Measurements from ENCODE around the gene MT3.

Gene MT3

GRCh38 chr16:56593573-56594291 lies 4.4 kb downstream of the MT3 start:
- H4K20me1 ChIP-seq (ENCODE audit: insufficient read depth, low read length, poor library complexity, severe bottlenecking), result no peaks in the 10 kb centered on the region
- H2AFZ ChIP-seq (ENCODE audit: low read length), result no peak overlapping the region
- H3K4me3 ChIP-seq (ENCODE audit: low read length, poor library complexity, severe bottlenecking), result no peak overlapping the region
- H3K79me2 ChIP-seq (ENCODE audit: insufficient read depth, low read length), result no peaks in the 10 kb centered on the region
- no peaks in the 10 kb centered on the region for H3F3A ChIP-seq (ENCODE audit: low read depth)
- no peaks in the 10 kb centered on the region for H3K36me3 ChIP-seq (ENCODE audit: insufficient read depth, low read length)
- H3K4me1 ChIP-seq (ENCODE audit: insufficient read depth, low read length, poor library complexity, severe bottlenecking), result peaks cover 5% of the 10 kb centered on the region
- H3K9me3 ChIP-seq (ENCODE audit: insufficient read depth, low read depth, low read length), result no peaks in the 10 kb centered on the region
- no peak overlapping the region for H3K4me2 ChIP-seq (ENCODE audit: low read depth, low read length, poor library complexity, severe bottlenecking)
- TF ChIP-seq CTCF (conservative IDR thresholded peaks at IDR 0.05; ENCODE audit: low read length), result no peak
- TF ChIP-seq EZH2phosphoT487 (IDR thresholded peaks at IDR 0.05; ENCODE audit: borderline replicate concordance), result no peak
- no peaks in the 10 kb centered on the region for H3K9me2 ChIP-seq (replicated peaks; ENCODE audit: low read depth, low read length)
- H3K9ac ChIP-seq (ENCODE audit: low read depth, low read length, poor library complexity, severe bottlenecking), result no peak overlapping the region
- H3K27me3 ChIP-seq (ENCODE audit: insufficient read depth, low read length, poor library complexity, severe bottlenecking), result no peaks in the 10 kb centered on the region

GRCh38 chr16:56594292-56594619 lies 4.9 kb downstream of the MT3 start:
- Histone ChIP-seq H3K4me2 (ENCODE audit: low read depth, low read length, poor library complexity, severe bottlenecking) (no peak overlapping the region), H2AFZ (ENCODE audit: low read length) (no peak overlapping the region), H4K20me1 (ENCODE audit: insufficient read depth, low read length, poor library complexity, severe bottlenecking) (no peaks in the 10 kb centered on the region), H3F3A (ENCODE audit: low read depth) (no peaks in the 10 kb centered on the region), H3K9ac (ENCODE audit: low read depth, low read length, poor library complexity, severe bottlenecking) (no peak overlapping the region), H3K4me3 (ENCODE audit: low read length, poor library complexity, severe bottlenecking) (no peak overlapping the region), H3K9me3 (ENCODE audit: insufficient read depth, low read depth, low read length) (no peaks in the 10 kb centered on the region), H3K79me2 (ENCODE audit: insufficient read depth, low read length) (no peaks in the 10 kb centered on the region), H3K4me1 (ENCODE audit: insufficient read depth, low read length, poor library complexity, severe bottlenecking) (peaks cover 5% of the 10 kb centered on the region), H3K9me2 (replicated peaks; ENCODE audit: low read depth, low read length) (no peaks in the 10 kb centered on the region), H3K36me3 (ENCODE audit: insufficient read depth, low read length) (no peaks in the 10 kb centered on the region), H3K27me3 (ENCODE audit: insufficient read depth, low read length, poor library complexity, severe bottlenecking) (no peaks in the 10 kb centered on the region)
- TF ChIP-seq EZH2phosphoT487 (IDR thresholded peaks at IDR 0.05; ENCODE audit: borderline replicate concordance) (no peak), CTCF (conservative IDR thresholded peaks at IDR 0.05; ENCODE audit: low read length) (no peak)

GRCh38 chr16:56600398-56600999 lies 11.2 kb downstream of the MT3 start:
- H3K4me1 ChIP-seq (ENCODE audit: insufficient read depth, low read length, poor library complexity, severe bottlenecking), result no peaks in the 10 kb centered on the region
- no peak overlapping the region; the same call in 1 of the 2 replicates for H2AFZ ChIP-seq (ENCODE audit: low read length)

More at GRCh38 chr16:56600398-56600999, 11.2 kb downstream of the MT3 start:
- Histone ChIP-seq H3K36me3 (ENCODE audit: insufficient read depth, low read length) (no peaks in the 10 kb centered on the region), H3K9me2 (replicated peaks; ENCODE audit: low read depth, low read length) (no peaks in the 10 kb centered on the region), H3F3A (ENCODE audit: low read depth) (no peaks in the 10 kb centered on the region), H4K20me1 (ENCODE audit: insufficient read depth, low read length, poor library complexity, severe bottlenecking) (no peaks in the 10 kb centered on the region), H3K79me2 (ENCODE audit: insufficient read depth, low read length) (no peaks in the 10 kb centered on the region), H3K4me3 (ENCODE audit: low read length, poor library complexity, severe bottlenecking) (no peak overlapping the region), H3K4me2 (ENCODE audit: low read depth, low read length, poor library complexity, severe bottlenecking) (no peak overlapping the region), H3K9ac (ENCODE audit: low read depth, low read length, poor library complexity, severe bottlenecking) (no peak overlapping the region), H3K9me3 (ENCODE audit: insufficient read depth, low read depth, low read length) (no peaks in the 10 kb centered on the region), H3K27me3 (ENCODE audit: insufficient read depth, low read length, poor library complexity, severe bottlenecking) (no peaks in the 10 kb centered on the region)
- TF ChIP-seq CTCF (conservative IDR thresholded peaks at IDR 0.05; ENCODE audit: low read length) (peak; percentile 85), EZH2phosphoT487 (IDR thresholded peaks at IDR 0.05; ENCODE audit: borderline replicate concordance) (no peak)
